Fibroblast of pulmonary artery (primary cell): ENCODE data around the gene AGPAT2.

Experiments used
- DNase-seq: peaks from one replicate; pipeline ENCODE4 v3.0.0-alpha.2; 2010; ENCODE audit warnings: low read depth
- H3K4me3 ChIP-seq: replicated peaks from 2 replicates; pipeline ENCODE4 v1.5.1; 2011; ENCODE audit warnings: low read depth, mild to moderate bottlenecking, control low read depth, low read length, moderate library complexity
- TF ChIP-seq, protein P1 (sequence below): IDR thresholded peaks from 2 replicates; pipeline ENCODE4 v1.5.1; 2011; ENCODE audit warnings: mild to moderate bottlenecking, control low read depth, low read length, inconsistent platforms; ENCODE audit errors: missing control alignments

The AGPAT2 gene

DNA sequence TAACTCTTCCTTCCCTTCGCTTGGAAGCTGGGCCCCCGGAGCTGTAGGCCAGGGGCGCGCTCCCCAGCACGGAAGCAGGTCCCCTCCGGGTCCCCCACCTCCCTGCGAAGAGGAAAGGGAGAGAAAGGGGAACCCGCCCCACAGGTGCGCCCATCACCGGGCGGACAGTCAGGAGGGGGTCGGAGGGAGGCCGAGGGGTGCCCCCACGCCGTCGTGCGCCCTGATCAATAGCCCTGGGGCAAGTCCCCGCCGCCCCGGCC, 793 bp downstream of the AGPAT2 start:
- H3K4me3 ChIP-seq: peak overlapping the region; percentile 77
- no peak for DNase-seq
- TF ChIP-seq, protein P1, sequence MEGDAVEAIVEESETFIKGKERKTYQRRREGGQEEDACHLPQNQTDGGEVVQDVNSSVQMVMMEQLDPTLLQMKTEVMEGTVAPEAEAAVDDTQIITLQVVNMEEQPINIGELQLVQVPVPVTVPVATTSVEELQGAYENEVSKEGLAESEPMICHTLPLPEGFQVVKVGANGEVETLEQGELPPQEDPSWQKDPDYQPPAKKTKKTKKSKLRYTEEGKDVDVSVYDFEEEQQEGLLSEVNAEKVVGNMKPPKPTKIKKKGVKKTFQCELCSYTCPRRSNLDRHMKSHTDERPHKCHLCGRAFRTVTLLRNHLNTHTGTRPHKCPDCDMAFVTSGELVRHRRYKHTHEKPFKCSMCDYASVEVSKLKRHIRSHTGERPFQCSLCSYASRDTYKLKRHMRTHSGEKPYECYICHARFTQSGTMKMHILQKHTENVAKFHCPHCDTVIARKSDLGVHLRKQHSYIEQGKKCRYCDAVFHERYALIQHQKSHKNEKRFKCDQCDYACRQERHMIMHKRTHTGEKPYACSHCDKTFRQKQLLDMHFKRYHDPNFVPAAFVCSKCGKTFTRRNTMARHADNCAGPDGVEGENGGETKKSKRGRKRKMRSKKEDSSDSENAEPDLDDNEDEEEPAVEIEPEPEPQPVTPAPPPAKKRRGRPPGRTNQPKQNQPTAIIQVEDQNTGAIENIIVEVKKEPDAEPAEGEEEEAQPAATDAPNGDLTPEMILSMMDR: no peak

DNA sequence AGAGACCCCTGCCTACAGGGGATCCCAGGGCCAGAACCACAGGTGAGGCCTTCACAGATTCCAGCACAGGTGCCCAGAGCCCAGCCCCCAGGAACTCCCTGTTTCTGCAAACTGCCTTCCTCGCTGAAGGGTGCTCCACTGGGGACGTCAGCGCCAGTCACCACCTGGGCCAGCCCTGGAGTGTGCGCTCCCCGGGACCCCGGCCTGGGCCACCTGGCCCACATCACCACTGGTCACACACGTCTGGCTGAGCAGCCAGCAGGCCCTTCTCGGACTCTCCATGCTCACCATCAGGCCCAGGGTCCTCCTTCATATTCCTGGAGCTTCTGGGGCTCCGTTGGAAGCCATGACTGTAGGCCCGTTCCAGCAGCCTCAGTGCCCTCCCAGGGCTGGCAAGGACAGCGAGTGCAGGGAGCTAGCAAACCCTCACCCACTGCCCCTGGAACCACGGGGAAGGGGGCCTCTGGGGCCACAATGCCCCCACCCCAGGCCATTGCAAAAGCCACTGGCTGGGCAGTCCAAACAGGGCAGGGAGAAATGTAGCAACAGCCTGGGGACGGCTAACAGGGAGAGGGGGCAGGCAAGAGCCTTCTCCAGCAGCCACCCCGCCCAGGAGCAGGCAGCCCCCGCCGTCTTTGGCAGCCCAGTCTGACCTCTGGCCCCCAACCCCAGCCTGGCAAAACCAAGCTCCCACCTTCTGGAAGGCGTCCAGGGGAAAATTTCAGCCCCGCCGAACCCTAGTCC, 1.3 kb downstream of the AGPAT2 start:
- DNase-seq: no peak
- H3K4me3 ChIP-seq: peak overlapping the region; percentile 77
- TF ChIP-seq, protein P1: no peak

DNA sequence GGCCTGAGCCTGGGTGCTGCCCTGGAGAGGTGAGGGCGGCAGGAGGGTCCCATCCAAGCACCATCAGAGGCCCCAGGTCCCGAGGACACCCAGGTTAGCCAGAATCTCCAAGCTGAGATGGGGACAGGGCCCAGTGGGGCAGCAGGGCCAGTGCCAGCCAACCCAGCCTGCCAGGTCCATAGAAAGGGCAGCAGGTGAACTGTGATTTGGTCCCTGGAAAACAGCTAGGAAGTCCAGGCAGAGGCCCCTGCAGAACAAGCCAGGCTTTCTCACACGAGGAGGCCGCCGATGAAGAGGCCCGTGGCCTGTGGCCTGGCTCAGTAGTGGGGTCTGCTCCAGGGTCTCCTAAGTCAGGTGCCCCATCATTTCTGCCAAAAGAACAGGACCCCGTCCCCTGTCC, 2.0 kb downstream of the AGPAT2 start:
- H3K4me3 ChIP-seq: peak overlapping the region; percentile 77
- TF ChIP-seq, protein P1: no peak
- no peak for DNase-seq

DNA sequence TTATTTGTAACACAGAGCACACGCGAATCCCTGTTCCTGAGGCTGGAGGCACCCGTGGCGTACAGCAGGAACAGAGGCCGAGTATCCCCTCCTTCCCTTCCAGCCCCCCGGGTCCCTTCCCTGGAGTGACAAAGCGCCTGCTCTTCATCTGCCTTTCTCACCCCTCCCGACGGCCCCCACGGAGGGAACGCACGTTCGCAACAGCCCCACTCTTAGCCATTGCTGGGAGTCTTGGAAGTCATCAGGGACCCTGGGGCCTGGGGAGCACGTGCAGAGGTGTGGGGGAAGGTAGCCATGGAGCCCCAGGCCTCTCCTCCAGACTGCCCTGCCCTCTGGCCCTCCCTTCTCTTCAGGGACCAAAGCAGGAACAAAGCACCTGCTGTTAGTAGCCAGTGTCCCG, 2.5 kb downstream of the AGPAT2 start:
- no peak for DNase-seq
- TF ChIP-seq, protein P1: no peak
- no peak overlapping the region for H3K4me3 ChIP-seq

DNA sequence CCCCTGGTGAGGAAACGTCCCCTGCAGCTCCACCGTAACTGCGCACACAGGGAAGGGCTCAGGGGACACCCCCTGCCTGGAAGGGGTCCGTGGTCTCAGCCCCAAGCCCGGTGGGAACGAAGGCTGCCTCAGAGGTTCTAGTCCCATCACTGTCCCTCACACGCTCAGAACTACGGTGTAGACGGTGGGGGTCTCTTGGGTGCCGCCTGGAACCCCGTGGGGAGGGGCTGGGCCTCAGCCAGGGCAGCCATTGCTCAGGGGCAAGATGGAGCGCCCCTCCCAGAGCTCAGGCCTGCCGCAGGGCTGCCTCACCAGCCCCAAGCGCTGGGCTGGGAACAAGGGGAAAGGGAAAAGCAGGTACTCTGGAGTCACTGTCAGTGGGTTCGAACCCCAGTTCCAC, 2.9 kb downstream of the AGPAT2 start:
- TF ChIP-seq, protein P1: no peak
- DNase-seq: no peak
- H3K4me3 ChIP-seq: no peak overlapping the region

DNA sequence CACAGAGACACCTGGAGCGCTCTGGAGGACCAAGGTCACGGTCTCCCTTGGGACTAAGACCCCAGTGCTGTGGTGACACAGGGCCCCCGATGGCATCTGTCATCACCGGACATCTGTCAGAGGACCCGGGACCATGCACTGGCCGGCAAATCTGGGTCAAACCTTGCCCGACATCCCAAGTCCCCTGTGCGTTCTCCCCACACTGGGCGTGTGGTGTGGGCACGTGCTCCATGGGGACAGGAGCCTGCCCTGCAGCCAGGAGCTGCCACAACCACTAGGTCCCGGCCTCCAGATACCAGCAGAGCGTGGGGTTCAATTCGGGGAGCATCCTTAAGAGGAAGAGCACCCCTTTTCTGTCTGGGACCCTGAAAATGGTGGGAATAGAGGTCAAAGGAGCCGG, 3.5 kb downstream of the AGPAT2 start:
- H3K4me3 ChIP-seq: no peak overlapping the region
- no peak for DNase-seq
- TF ChIP-seq, protein P1: no peak

DNA sequence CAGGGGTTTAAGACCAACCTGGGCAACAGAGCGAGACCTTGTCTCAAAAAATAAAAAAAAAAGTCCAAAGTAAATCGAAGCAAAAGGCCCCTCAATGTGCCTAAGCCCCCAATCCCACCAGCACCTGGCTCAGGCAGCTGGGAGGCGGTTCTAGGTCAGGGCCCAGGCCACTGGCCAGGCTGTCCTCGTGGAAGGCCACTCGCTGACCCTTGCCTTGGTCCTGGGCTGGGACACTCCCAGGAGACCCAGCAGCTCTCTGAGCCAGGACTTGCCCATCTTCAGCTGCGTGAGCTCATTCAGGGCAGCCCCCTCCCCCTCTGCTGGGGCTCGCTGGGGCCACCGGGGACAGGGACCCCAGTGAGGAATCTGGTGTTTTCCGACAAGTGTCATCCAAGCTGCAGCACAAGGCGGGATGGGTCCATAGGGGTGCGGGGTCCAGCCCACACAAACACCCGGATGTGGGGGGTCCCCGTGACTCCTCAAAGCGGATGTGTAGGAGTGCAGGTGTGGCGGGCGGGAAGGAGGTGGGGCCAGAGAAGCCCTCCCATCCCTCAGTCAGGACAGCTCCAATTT, 4.0 kb downstream of the AGPAT2 start:
- TF ChIP-seq, protein P1: no peak
- H3K4me3 ChIP-seq: no peak overlapping the region

More for the DNA sequence above, 4.0 kb downstream of the AGPAT2 start:
- DNase-seq: no peak
